T-helper 2 cell treated with Interferon-gamma antibody and Interleukin-4, amounts not matched to agents 100 ng/mL and 5 ng/mL, for 36 hours (primary cell): ENCODE results near the gene RFTN2. TPM values are rescaled to one million over a fixed set of nuclear protein-coding genes. Genes with fewer than 3 reads are reported as not detected.
"Not testable (repeated sequence)": the region's sequence is repeated elsewhere in the genome, so short reads cannot be mapped to it uniquely, and the experiment has no call there.

Experiments used
- intact Hi-C: fragments of 100-400 bp; cut with micrococcal nuclease; formaldehyde crosslinking; loops from one replicate; pipeline ENCODE4 v1.15.1; 2023
- total RNA-seq: library from RNA; stranded (reverse); gene quantifications from 2 replicates; pipeline ENCODE4 v1.2.3, GENCODE V29; 2022

The RFTN2 gene
- total RNA-seq, result not detected in 2 replicates

GRCh38 chr2:197675246-197675645 lies at the start of gene RFTN2:
Gene RFTN2 (minus strand): TSS chr2:197675587. CDS start chr2:197675458, 129 bp downstream.
- intact Hi-C loops, result no loop called here

GRCh38 chr2:197717863-197718262 lies 42.5 kb upstream of the RFTN2 start:
- intact Hi-C loops, result no loop called here

- intact Hi-C loops, result no loop called here
Observed at GRCh38 chr2:197713271-197713670, 37.9 kb upstream of the RFTN2 start.

GRCh38 chr2:197711578-197711977 lies 36.2 kb upstream of the RFTN2 start:
- intact Hi-C loops, result no loop called here

- intact Hi-C loops, result no loop called here
Observed at GRCh38 chr2:197710424-197711042, 35.1 kb upstream of the RFTN2 start.

GRCh38 chr2:197709140-197709539 lies 33.8 kb upstream of the RFTN2 start:
- intact Hi-C loops, result loop anchor here (5.0 to 10.0 kb wide), 2 partner anchors 504 to 912 kb away; partner anchors contain the start of gene GTF3C3

GRCh38 chr2:197708331-197708730 lies 32.9 kb upstream of the RFTN2 start:
- intact Hi-C loops, result loop anchor here (5.0 to 10.0 kb wide), 2 partner anchors 504 to 911 kb away; partner anchors contain the start of gene GTF3C3

- intact Hi-C loops, result loop anchor here (1.0 to 10.0 kb wide), 6 partner anchors 70 to 910 kb away; partner anchors contain the start of gene GTF3C3
Observed at GRCh38 chr2:197707316-197708213, 32.2 kb upstream of the RFTN2 start.

- intact Hi-C loops, result loop anchor here (1.0 to 10.0 kb wide), 6 partner anchors 70 to 910 kb away; partner anchors contain the start of gene GTF3C3
Observed at GRCh38 chr2:197706839-197707207, 31.4 kb upstream of the RFTN2 start.

- intact Hi-C loops, result loop anchor here (1.0 to 10.0 kb wide), 8 partner anchors 191 to 1067 kb away; partner anchors contain the start of genes CCDC150, COQ10B, GTF3C3 and HSPE1
Observed at GRCh38 chr2:197705912-197706838, 30.8 kb upstream of the RFTN2 start.

- intact Hi-C loops, result loop anchor here (1.0 to 10.0 kb wide), 7 partner anchors 190 to 1067 kb away; partner anchors contain the start of genes CCDC150, COQ10B, GTF3C3 and HSPE1
Observed at GRCh38 chr2:197705121-197705911, 29.9 kb upstream of the RFTN2 start, which contains the start of gene MARS2. Gene MARS2 (plus strand): TSS chr2:197705369. CDS start chr2:197705406, 37 bp downstream.

GRCh38 chr2:197704434-197705120 lies 29.2 kb upstream of the RFTN2 start:
- intact Hi-C loops, result loop anchor here (1.0 to 10.0 kb wide), 7 partner anchors 189 to 1066 kb away; partner anchors contain the start of genes CCDC150, COQ10B, GTF3C3 and HSPE1

- intact Hi-C loops, result loop anchor here (10.0 kb wide), 1 partner anchor 496 kb away; no protein-coding TSS in a partner anchor
Observed at GRCh38 chr2:197700960-197701359, 25.6 kb upstream of the RFTN2 start.

GRCh38 chr2:197699724-197700123 lies 24.3 kb upstream of the RFTN2 start:
- intact Hi-C loops, result loop anchor here (10.0 kb wide), 1 partner anchor 495 kb away; no protein-coding TSS in a partner anchor

- intact Hi-C loops, result not testable (repeated sequence)
Observed at GRCh38 chr2:197696571-197696970, 21.2 kb upstream of the RFTN2 start.

- intact Hi-C loops, result not testable (repeated sequence)
Observed at GRCh38 chr2:197695971-197696370, 20.6 kb upstream of the RFTN2 start.

- intact Hi-C loops, result not testable (repeated sequence)
Observed at GRCh38 chr2:197695206-197695605, 19.8 kb upstream of the RFTN2 start.

- intact Hi-C loops, result no loop called here
Observed at GRCh38 chr2:197677483-197677882, 2.1 kb upstream of the RFTN2 start.

GRCh38 chr2:197677056-197677455 lies 1.7 kb upstream of the RFTN2 start:
- intact Hi-C loops, result no loop called here
